CD4-positive, alpha-beta memory T cell (primary cell): ENCODE results near the gene PRKD2. TPM values are rescaled to one million over a fixed set of nuclear protein-coding genes. Genes with fewer than 3 reads are reported as not detected.

ENCODE experiments used
- CTCF ChIA-PET: fragments of 350-600 bp; sonication (Branson Sonifier 250); formaldehyde crosslinking; loops from one replicate; lab custom pipeline; 2021; ENCODE audit warnings: inconsistent platforms; ENCODE audit not compliant: partially characterized antibody; lab: Charles Lee
- POLR2A ChIA-PET: fragments of 350-600 bp; sonication (Branson Sonifier 250); formaldehyde crosslinking; loops from one replicate; lab custom pipeline; 2021; ENCODE audit not compliant: partially characterized antibody; lab: Charles Lee
- DNase-seq, 5 donors: peaks; one replicate each; pipeline versions ENCODE4 v3.0.0 to v3.0.0-alpha.2; 2020 to 2022; ENCODE audit warnings: mixed read lengths in 1 of 5
- H3K27ac ChIP-seq: one replicate; pipeline ENCODE4 v1.7.0; 2013; ENCODE audit warnings: low read depth, low read length
- H3K27me3 ChIP-seq: 2 replicates; pipeline ENCODE4 v1.7.0; 2013; ENCODE audit warnings: mild to moderate bottlenecking, low read length, moderate library complexity; ENCODE audit not compliant: insufficient read depth
- H3K36me3 ChIP-seq: 2 replicates; pipeline ENCODE4 v1.7.0; 2013; ENCODE audit warnings: mild to moderate bottlenecking, low read length, moderate library complexity; ENCODE audit not compliant: insufficient read depth
- H3K4me1 ChIP-seq: 2 replicates; pipeline ENCODE4 v1.7.0; 2013; ENCODE audit warnings: mild to moderate bottlenecking, low read length, moderate library complexity; ENCODE audit not compliant: insufficient read depth
- H3K4me3 ChIP-seq, 2 donors: one replicate each; pipeline ENCODE4 v1.7.0; 2013; ENCODE audit warnings: low read length in 2 of 2, mild to moderate bottlenecking in 1 of 2
- H3K9me3 ChIP-seq, 2 donors: one replicate each; pipeline ENCODE4 v1.7.0; 2013; ENCODE audit warnings: low read length in 2 of 2, control low read depth in 1 of 2; ENCODE audit not compliant: control insufficient read depth in 1 of 2
- H3K27ac Mint-ChIP-seq, 7 donors: one replicate each; pipeline ENCODE4 v1.8.0; 2020 to 2021; ENCODE audit warnings: mixed read lengths in 7 of 7, mild to moderate bottlenecking in 6 of 7, inconsistent platforms in 3 of 7, moderate library complexity in 3 of 7
- H3K27me3 Mint-ChIP-seq, 2 donors: one replicate each; pipeline ENCODE4 v1.8.0; 2020 to 2021; ENCODE audit warnings: mixed read lengths in 2 of 2
- H3K36me3 Mint-ChIP-seq, 2 donors: one replicate each; pipeline ENCODE4 v1.8.0; 2020 to 2021; ENCODE audit warnings: mixed read lengths in 2 of 2, inconsistent platforms in 1 of 2, mild to moderate bottlenecking in 1 of 2
- H3K4me1 Mint-ChIP-seq, 4 donors: one replicate each; pipeline ENCODE4 v1.8.0; 2020 to 2021; ENCODE audit warnings: mixed read lengths in 4 of 4, mild to moderate bottlenecking in 1 of 4
- H3K4me3 Mint-ChIP-seq, 8 donors: one replicate each; pipeline ENCODE4 v1.8.0; 2020 to 2021; ENCODE audit warnings: mixed read lengths in 8 of 8, mild to moderate bottlenecking in 7 of 8, moderate library complexity in 6 of 8, inconsistent platforms in 3 of 8
- H3K9me3 Mint-ChIP-seq, 8 donors: one replicate each; pipeline ENCODE4 v1.8.0; 2020 to 2021; ENCODE audit warnings: mixed read lengths in 8 of 8, mild to moderate bottlenecking in 5 of 8, inconsistent platforms in 3 of 8, moderate library complexity in 1 of 8
- intact Hi-C: fragments of 100-400 bp; cut with micrococcal nuclease; formaldehyde crosslinking; loops from one replicate; pipeline ENCODE4 v1.15.1; 2023
- polyA plus RNA-seq, 2 donors: library from polyadenylated mRNA; unstranded; fragments of 300-500 nt; fragmentation: Illumina TruSeq; gene quantifications; one replicate each; pipeline ENCODE4 v1.2.3, GENCODE V29; 2021
- total RNA-seq, 2 experiments: library from RNA; stranded (reverse); gene quantifications; one replicate each; pipeline ENCODE4 v1.2.3, GENCODE V29; 2021

PRKD2 gene
- total and polyA plus RNA-seq, 4 experiments from 2014 or later, result 27.6 to 122 (median 102) TPM

DNA sequence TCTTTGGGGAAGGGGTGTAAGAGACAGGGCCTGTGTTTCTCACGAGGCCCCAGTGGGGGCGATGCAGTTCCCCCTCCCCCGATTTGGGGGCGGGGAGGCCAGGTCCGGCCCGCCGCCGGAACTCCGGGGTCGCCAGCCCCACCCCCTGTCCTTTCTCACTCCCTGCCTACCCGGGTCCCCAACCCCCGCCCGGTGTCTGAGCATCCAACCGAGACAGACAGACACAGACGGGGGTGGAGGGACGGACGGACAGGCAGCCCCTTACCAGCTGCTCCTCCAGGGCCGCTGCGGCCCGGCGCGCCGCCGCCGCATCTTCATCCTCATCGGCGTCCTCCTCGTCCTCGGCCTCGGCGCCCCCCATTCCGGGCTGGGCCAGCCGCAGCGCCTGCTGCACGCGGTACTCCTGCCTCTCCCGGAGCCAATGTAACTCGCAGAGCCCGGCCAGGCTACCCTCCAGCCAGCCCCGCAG, 56.3 kb downstream of the PRKD2 start:
- intact Hi-C loops, result loop anchor here (1.0 to 2.0 kb wide), 2 partner anchors 26 to 54 kb away; no protein-coding TSS in a partner anchor
- peaks cover 27% of the 10 kb centered on the region for H3K4me1 ChIP-seq
- H3K27me3 ChIP-seq, result peaks cover 18% of the 10 kb centered on the region
- no peaks in the 10 kb centered on the region for H3K36me3 ChIP-seq
- no peaks in the 10 kb centered on the region for H3K36me3 Mint-ChIP-seq
- ChIA-PET CTCF (interaction anchor here (0.6 to 8.2 kb wide), 16 partner anchors 13 to 136 kb away, joined by 3 to 188 read pairs (median 6); partner anchors contain the start of gene CALM3), POLR2A (interaction anchor here (0.7 to 3.2 kb wide), 17 partner anchors 23 to 596 kb away, joined by 3 to 43 read pairs (median 4); partner anchors contain the start of genes CALM3, CCDC9 and PRKD2)
- H3K27ac ChIP-seq, result no peak overlapping the region
- DNase-seq, result peak in 1 of 5 donors; percentile 44
- H3K9me3 Mint-ChIP-seq, result no peaks in the 10 kb centered on the region
- peak overlapping the region in 2 of 7 donors; percentile 64 to 76 for H3K27ac Mint-ChIP-seq
- peak overlapping the region in 1 of 2 donors; percentile 12 for H3K4me3 ChIP-seq
- H3K4me3 Mint-ChIP-seq, result peak overlapping the region in 6 of 8 donors; percentile 21 to 82 (median 56)
- H3K27me3 Mint-ChIP-seq, result peaks cover 10 to 19% of the 10 kb centered on the region in 2 donors
- H3K9me3 ChIP-seq, result no peaks in the 10 kb centered on the region
- H3K4me1 Mint-ChIP-seq, result peaks cover 10 to 31% (median 15%) of the 10 kb centered on the region in 4 donors

DNA sequence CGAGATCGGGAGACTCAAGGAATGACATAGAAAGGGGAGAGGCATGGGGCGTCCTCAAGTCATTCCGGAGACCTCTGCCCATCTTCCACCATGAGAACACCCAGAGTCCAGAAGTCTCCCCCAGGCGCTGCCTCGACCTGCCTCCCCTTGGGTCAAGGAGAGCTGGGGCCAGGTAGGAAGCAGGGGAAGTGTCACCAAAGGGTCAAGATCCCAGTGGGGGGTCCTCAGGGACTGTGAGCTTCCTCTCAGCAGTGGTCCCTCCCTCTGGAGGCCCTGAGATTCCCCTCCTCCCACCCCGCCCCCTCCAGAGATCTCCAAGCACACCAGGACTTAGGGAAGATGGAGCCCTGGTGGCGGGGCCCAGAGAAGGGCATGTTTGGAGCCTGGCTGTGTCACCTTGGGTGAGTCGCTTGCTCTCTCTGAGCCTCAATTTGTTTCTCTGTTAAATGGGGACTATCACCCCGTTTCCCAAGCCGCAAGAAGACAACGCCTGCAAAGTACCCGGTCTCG, 56.9 kb downstream of the PRKD2 start:
- POLR2A ChIA-PET, result interaction anchor here (1.1 to 3.2 kb wide), 6 partner anchors 26 to 59 kb away, joined by 3 to 24 read pairs (median 4); partner anchors contain the start of genes CALM3 and PRKD2
- CTCF ChIA-PET, result interaction anchor here (1.6 to 3.7 kb wide), 2 partner anchors 98 to 136 kb away, joined by 5 to 17 read pairs; no protein-coding TSS in a partner anchor
- no peaks in the 10 kb centered on the region for H3K9me3 Mint-ChIP-seq
- H3K4me1 ChIP-seq, result peaks cover 27% of the 10 kb centered on the region
- H3K36me3 Mint-ChIP-seq, result no peaks in the 10 kb centered on the region
- intact Hi-C loops, result loop anchor here (2.0 kb wide), 1 partner anchor 55 kb away; no protein-coding TSS in a partner anchor
- H3K36me3 ChIP-seq, result no peaks in the 10 kb centered on the region
- peaks cover 13 to 21% of the 10 kb centered on the region in 2 donors for H3K27me3 Mint-ChIP-seq
- no peaks in the 10 kb centered on the region for H3K9me3 ChIP-seq
- H3K4me1 Mint-ChIP-seq, result peaks cover 10 to 31% (median 15%) of the 10 kb centered on the region in 4 donors
- peak overlapping the region in 1 of 2 donors; percentile 12 for H3K4me3 ChIP-seq
- peaks cover 18% of the 10 kb centered on the region for H3K27me3 ChIP-seq
- peak overlapping the region in 6 of 7 donors; percentile 1 to 94 (median 52) for H3K27ac Mint-ChIP-seq
- DNase-seq, result no peak
- H3K4me3 Mint-ChIP-seq, result peak overlapping the region; percentile 65 to 86 (median 70)
- no peak overlapping the region for H3K27ac ChIP-seq

DNA sequence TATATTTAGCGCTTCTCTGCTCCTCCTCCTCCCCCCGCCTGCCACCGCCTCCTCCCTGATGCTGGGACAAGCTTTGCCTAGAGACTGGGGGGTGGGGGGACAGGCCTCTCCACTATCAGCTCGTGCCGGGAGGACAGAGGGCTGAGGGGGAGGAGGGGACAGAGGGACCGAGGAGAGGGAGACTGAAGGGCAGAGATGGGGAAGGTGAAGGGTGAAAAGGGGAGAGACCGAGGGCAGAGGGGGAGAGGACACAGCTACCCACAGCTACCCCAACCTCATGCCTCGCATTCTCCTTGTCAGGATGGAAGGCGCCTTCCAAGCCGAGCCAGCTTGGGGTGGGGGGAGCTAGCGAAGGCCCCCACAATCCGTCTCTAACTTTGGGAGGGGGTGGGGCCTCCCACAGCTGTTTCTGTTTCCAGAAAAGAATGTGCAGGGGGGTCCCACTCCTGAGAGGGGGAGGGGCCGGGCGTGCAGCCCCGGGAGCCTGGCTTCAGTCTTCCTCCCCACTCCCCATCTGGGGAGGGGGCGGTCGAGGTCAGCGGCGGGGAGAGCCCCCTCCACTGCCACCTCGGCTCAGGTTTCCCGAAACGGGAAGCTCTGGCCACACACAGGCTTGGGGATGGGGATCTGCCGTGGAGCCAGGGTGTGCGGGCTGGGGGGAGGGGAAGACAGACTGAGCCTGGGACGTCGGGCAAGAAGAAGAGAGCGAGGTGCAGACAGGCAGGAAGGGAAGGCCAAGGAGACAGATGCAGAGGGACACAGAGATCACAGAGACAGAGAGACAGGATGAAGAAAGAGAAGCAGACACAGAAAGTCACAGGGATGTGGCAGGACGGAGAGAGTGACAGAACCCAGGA, 57.5 kb downstream of the PRKD2 start:
- peak overlapping the region in 6 of 7 donors; percentile 1 to 94 (median 52) for H3K27ac Mint-ChIP-seq
- H3K4me3 ChIP-seq, result no peak overlapping the region
- no peaks in the 10 kb centered on the region for H3K9me3 ChIP-seq
- H3K4me1 ChIP-seq, result peaks cover 27% of the 10 kb centered on the region
- ChIA-PET CTCF (interaction anchor here (0.5 kb wide), 1 partner anchor 99 kb away, joined by 3 read pairs; no protein-coding TSS in a partner anchor), POLR2A (interaction anchor here (0.9 to 1.5 kb wide), 4 partner anchors 45 to 58 kb away, joined by 3 to 5 read pairs (median 4); partner anchors contain the start of gene CALM3)
- H3K27ac ChIP-seq, result no peak overlapping the region
- peaks cover 18% of the 10 kb centered on the region for H3K27me3 ChIP-seq
- peak overlapping the region; percentile 65 to 86 (median 70) for H3K4me3 Mint-ChIP-seq
- H3K4me1 Mint-ChIP-seq, result peaks cover 10 to 31% (median 15%) of the 10 kb centered on the region in 4 donors
- H3K36me3 ChIP-seq, result no peaks in the 10 kb centered on the region
- no peaks in the 10 kb centered on the region for H3K36me3 Mint-ChIP-seq
- no peaks in the 10 kb centered on the region for H3K9me3 Mint-ChIP-seq
- peaks cover 16 to 24% of the 10 kb centered on the region in 2 donors for H3K27me3 Mint-ChIP-seq
- intact Hi-C loops, result loop anchor here (2.0 kb wide), 1 partner anchor 55 kb away; no protein-coding TSS in a partner anchor
- peak in 1 of 5 donors; percentile 10 for DNase-seq

DNA sequence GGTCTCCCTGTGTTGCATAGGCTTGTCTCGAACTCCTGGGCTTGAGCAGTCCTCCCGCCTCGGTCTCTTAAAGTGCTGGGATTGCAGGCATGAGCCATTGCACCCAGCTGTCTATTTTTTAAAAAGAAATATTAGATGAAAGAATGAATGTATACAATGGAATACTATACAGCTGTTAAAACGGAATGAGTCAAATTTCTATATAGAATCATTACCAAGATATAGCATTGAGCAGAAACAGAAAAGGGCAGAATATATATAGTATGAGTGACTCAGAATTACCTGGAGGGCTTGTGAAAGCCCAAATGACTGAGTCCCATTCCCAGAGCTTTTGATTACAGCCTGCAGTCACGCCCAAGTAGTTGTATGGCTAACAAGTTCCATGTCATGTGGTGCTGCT, 60.4 kb downstream of the PRKD2 start:
- intact Hi-C loops, result no loop called here
- peaks cover 24% of the 10 kb centered on the region for H3K27me3 ChIP-seq
- no peak overlapping the region for H3K4me3 ChIP-seq

DNA sequence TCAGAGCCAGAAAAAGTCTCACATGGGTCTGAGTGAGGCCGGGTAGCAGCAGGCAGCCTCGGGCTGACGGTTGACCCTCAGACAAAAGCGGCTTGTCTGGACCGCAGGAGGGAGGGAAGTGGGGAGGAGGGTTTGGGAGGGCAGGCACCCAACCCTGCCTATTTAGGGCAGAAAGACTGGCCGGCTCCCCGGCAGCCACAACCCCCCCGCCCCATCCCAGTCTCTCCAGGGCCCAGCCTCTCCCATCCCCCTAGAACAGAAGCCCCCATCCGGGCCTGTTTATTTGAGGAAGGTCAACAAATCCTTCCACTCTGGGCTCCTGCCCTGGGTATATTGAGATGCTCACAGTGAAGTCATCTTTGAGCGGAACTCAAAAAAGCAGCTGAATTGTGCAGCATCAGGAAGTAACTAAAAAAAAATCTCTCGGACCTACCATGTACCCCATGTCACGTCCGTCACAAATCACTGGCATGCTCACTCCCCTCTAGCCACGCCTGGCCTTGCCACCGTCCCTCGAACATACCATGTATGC, 62.2 kb downstream of the PRKD2 start:
- H3K27me3 Mint-ChIP-seq, result peaks cover 29 to 42% of the 10 kb centered on the region in 2 donors
- H3K4me1 ChIP-seq, result peaks cover 5% of the 10 kb centered on the region
- H3K36me3 ChIP-seq, result no peaks in the 10 kb centered on the region
- no peaks in the 10 kb centered on the region for H3K9me3 ChIP-seq
- H3K4me1 Mint-ChIP-seq, result peaks cover 1 to 9% (median 5%) of the 10 kb centered on the region in 4 donors
- H3K27ac Mint-ChIP-seq, result no peak overlapping the region
- H3K36me3 Mint-ChIP-seq, result no peaks in the 10 kb centered on the region
- peaks cover 0 to 4% (median 0%) of the 10 kb centered on the region in 8 donors for H3K9me3 Mint-ChIP-seq
- peaks cover 21% of the 10 kb centered on the region for H3K27me3 ChIP-seq
- no peak overlapping the region for H3K27ac ChIP-seq
- H3K4me3 Mint-ChIP-seq, result no peak overlapping the region
- intact Hi-C loops, result no loop called here
- DNase-seq, result no peak
- CTCF ChIA-PET, result interaction anchor here (1.3 kb wide), 1 partner anchor 41 kb away, joined by 3 read pairs; no protein-coding TSS in a partner anchor
- POLR2A ChIA-PET, result no interaction called here
- no peak overlapping the region for H3K4me3 ChIP-seq

More for the DNA sequence above, 60.4 kb downstream of the PRKD2 start:
- H3K4me1 ChIP-seq, result peaks cover 19% of the 10 kb centered on the region
- DNase-seq, result no peak
- Mint-ChIP-seq H3K36me3 (no peaks in the 10 kb centered on the region), H3K27ac (peak overlapping the region in 1 of 7 donors; percentile 20), H3K4me1 (peaks cover 6 to 23% (median 9%) of the 10 kb centered on the region in 4 donors), H3K27me3 (peaks cover 22 to 36% of the 10 kb centered on the region in 2 donors), H3K9me3 (no peaks in the 10 kb centered on the region), H3K4me3 (no peak overlapping the region)
- no peaks in the 10 kb centered on the region for H3K36me3 ChIP-seq
- H3K9me3 ChIP-seq, result no peaks in the 10 kb centered on the region
- ChIA-PET POLR2A (interaction anchor here (1.9 kb wide), 1 partner anchor 56 kb away, joined by 5 read pairs; the partner anchor contains the start of gene CALM3), CTCF (no interaction called here)
- H3K27ac ChIP-seq, result no peak overlapping the region

DNA sequence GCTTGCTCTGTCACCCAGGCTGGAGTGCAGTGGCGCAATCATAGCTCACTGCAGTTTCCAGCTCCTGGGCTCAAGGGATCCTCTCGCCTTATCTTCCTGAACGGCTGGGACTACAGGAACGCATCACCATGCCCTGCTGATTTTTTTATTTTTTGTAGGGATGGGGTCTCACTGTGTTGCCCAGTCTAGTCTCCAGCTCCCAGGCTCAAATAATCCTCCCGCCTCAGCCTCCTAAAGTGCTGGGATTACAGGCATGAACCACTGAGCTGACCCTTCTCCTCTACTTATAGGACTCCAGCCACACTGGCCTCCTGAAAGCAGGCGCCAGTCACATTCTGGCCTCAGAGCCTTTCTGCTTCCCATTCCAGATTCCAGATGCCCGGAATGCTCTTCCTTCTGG, 66.5 kb downstream of the PRKD2 start:
- no peaks in the 10 kb centered on the region for H3K36me3 ChIP-seq
- peaks cover 23% of the 10 kb centered on the region for H3K27me3 ChIP-seq
- intact Hi-C loops, result no loop called here
- no peak for DNase-seq
- Mint-ChIP-seq H3K27me3 (peaks cover 38 to 48% of the 10 kb centered on the region in 2 donors), H3K9me3 (peaks cover 0 to 21% (median 11%) of the 10 kb centered on the region in 8 donors), H3K4me1 (peaks cover 6 to 10% (median 6%) of the 10 kb centered on the region in 4 donors), H3K27ac (no peak overlapping the region), H3K36me3 (peaks cover 0 to 1% of the 10 kb centered on the region in 2 donors), H3K4me3 (peak overlapping the region in 2 of 8 donors; percentile 36 to 46)
- POLR2A ChIA-PET, result no interaction called here
- no peaks in the 10 kb centered on the region for H3K9me3 ChIP-seq
- CTCF ChIA-PET, result interaction anchor here (1.0 kb wide), 1 partner anchor 12 kb away, joined by 3 read pairs; no protein-coding TSS in a partner anchor
- no peak overlapping the region for H3K27ac ChIP-seq
- no peaks in the 10 kb centered on the region for H3K4me1 ChIP-seq
- no peak overlapping the region for H3K4me3 ChIP-seq
